SK-N-SH treated with all-trans-retinoic acid at 6 μM for 48 hours (cell line): ENCODE measurements around the gene UGT1A10.

Experiments
- ESRRG ChIP-seq: fragments of 250-450 bp; sonication (Bioruptor Pico); IDR thresholded peaks from 2 replicates; pipeline ENCODE4 v1.6.1; 2021; ENCODE audit warnings: mild to moderate bottlenecking
- ZFP3 ChIP-seq: fragments of 250-450 bp; sonication (Bioruptor Pico); IDR thresholded peaks from 2 replicates; pipeline ENCODE4 v1.5.0; 2020; ENCODE audit warnings: mild to moderate bottlenecking, moderate library complexity
- ZFP30 ChIP-seq: fragments of 450-650 bp; formaldehyde crosslinking; IDR thresholded peaks from 2 replicates; pipeline ENCODE4 v1.5.0; 2022; ENCODE audit warnings: mild to moderate bottlenecking, moderate library complexity
- ZNF8 ChIP-seq: fragments of 450-650 bp; formaldehyde crosslinking; IDR thresholded peaks from 2 replicates; pipeline ENCODE4 v1.5.0; 2020; ENCODE audit warnings: mild to moderate bottlenecking, moderate library complexity

DNA sequence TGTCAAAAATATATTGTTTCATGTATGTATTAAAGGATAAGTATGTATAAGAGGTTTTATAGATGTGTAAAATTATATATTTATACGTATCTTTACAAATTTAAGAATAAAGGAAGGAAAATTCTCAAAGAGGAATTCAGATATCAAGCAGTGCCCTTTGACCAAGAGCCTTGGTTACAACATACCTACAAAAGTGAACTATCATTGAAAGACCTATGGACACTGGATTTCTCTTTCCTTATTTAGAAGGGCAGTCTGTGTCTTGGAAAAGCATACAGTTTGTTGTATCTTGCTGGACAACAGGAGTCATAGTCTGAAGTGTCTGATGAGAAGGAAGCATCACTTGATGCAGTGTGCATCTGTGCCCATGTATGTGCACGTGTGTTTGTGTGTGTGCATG lies 47.8 kb upstream of the UGT1A10 start:
- no peak for TF ChIP-seq ZFP30
- no peak for TF ChIP-seq ZFP3 (CRISPR knock-in tag)
- no peak for TF ChIP-seq ZNF8 (CRISPR knock-in tag)
- TF ChIP-seq ESRRG (CRISPR knock-in tag): no peak
